ENCODE data around the gene SRGAP3.

SRGAP3 gene

GRCh38 chr3:9251055-9251786 lies 1.8 kb upstream of the SRGAP3 start:
- DNase-seq (ENCODE audit: low read depth) = no peak

GRCh38 chr3:9250236-9250635 lies 790 bp upstream of the SRGAP3 start:
- DNase-seq (ENCODE audit: low read depth) = no peak

- DNase-seq (ENCODE audit: low read depth) = no peak
Measured at GRCh38 chr3:9248522-9249271, 749 bp downstream of the SRGAP3 start.

GRCh38 chr3:9247941-9248521 lies 1.4 kb downstream of the SRGAP3 start:
- no peak for DNase-seq (ENCODE audit: low read depth)

GRCh38 chr3:9247361-9247940 lies 2.0 kb downstream of the SRGAP3 start:
- DNase-seq (ENCODE audit: low read depth) = no peak

- DNase-seq (ENCODE audit: low read depth) = no peak
Measured at GRCh38 chr3:9246189-9246588, 3.3 kb downstream of the SRGAP3 start.

- no peak for DNase-seq (ENCODE audit: low read depth)
Measured at GRCh38 chr3:9244495-9245183, 4.8 kb downstream of the SRGAP3 start.

GRCh38 chr3:9241956-9242355 lies 7.5 kb downstream of the SRGAP3 start:
- DNase-seq (ENCODE audit: low read depth) = no peak

- DNase-seq (ENCODE audit: low read depth) = no peak
Measured at GRCh38 chr3:9239680-9240079, 9.8 kb downstream of the SRGAP3 start.

- no peak for DNase-seq (ENCODE audit: low read depth)
Measured at GRCh38 chr3:9238721-9239295, 10.6 kb downstream of the SRGAP3 start.

GRCh38 chr3:9238276-9238675 lies 11.2 kb downstream of the SRGAP3 start:
- DNase-seq (ENCODE audit: low read depth) = no peak

- no peak for DNase-seq (ENCODE audit: low read depth)
Measured at GRCh38 chr3:9233814-9234600, 15.4 kb downstream of the SRGAP3 start.

- DNase-seq (ENCODE audit: low read depth) = no peak
Measured at GRCh38 chr3:9233101-9233500, 16.3 kb downstream of the SRGAP3 start.

GRCh38 chr3:9231937-9232336 lies 17.5 kb downstream of the SRGAP3 start:
- no peak for DNase-seq (ENCODE audit: low read depth)

GRCh38 chr3:9231471-9231870 lies 18.0 kb downstream of the SRGAP3 start:
- DNase-seq (ENCODE audit: low read depth) = no peak

GRCh38 chr3:9231006-9231405 lies 18.4 kb downstream of the SRGAP3 start:
- no peak for DNase-seq (ENCODE audit: low read depth)

GRCh38 chr3:9230596-9230995 lies 18.9 kb downstream of the SRGAP3 start:
- DNase-seq (ENCODE audit: low read depth) = no peak

GRCh38 chr3:9229879-9230278 lies 19.6 kb downstream of the SRGAP3 start:
- DNase-seq (ENCODE audit: low read depth) = no peak

- no peak for DNase-seq (ENCODE audit: low read depth)
Measured at GRCh38 chr3:9229325-9229724, 20.1 kb downstream of the SRGAP3 start.

- DNase-seq (ENCODE audit: low read depth) = no peak
Measured at GRCh38 chr3:9226326-9226725, 23.1 kb downstream of the SRGAP3 start.

GRCh38 chr3:9225268-9225667 lies 24.2 kb downstream of the SRGAP3 start:
- no peak for DNase-seq (ENCODE audit: low read depth)

Measured in activated gamma-delta T cell treated with anti-CD3 and anti-CD28 coated beads, Interleukin-2, amount 50 U/mL, for 16 hours (primary cell).